ENCODE measurements around the gene PITPNM1. TPM values are rescaled to one million over a fixed set of nuclear protein-coding genes. Genes with fewer than 3 reads are reported as not detected.

Gene PITPNM1
- total and polyA plus RNA-seq, 2 donors (not counting 1 experiment from before 2014, with no cell fraction given), result 4.7 to 10.2 TPM

- TF ChIP-seq CTCF (conservative IDR thresholded peaks at IDR 0.05 in 1 of 2, IDR thresholded peaks at IDR 0.05 in 1 of 2; ENCODE audit: low read depth in 1 of 2, low read length in 2 of 2), result no peak
- TF ChIP-seq EZH2 (IDR thresholded peaks at IDR 0.05; ENCODE audit: low read length, missing control alignments), result no peak
- Histone ChIP-seq H3K79me2 (ENCODE audit: control insufficient read depth, insufficient read depth, low read length) (no peaks in the 10 kb centered on the region), H3K4me2 (ENCODE audit: extremely low read depth, insufficient read depth, low read length) (no peak overlapping the region), H3K9me3 (ENCODE audit: control insufficient read depth, insufficient read depth, low read depth, low read length) (no peaks in the 10 kb centered on the region), H2AFZ (ENCODE audit: low read length) (no peak overlapping the region), H3K9ac (ENCODE audit: insufficient read depth, low read length) (no peak overlapping the region), H3K27ac (ENCODE audit: insufficient read depth, low read length) (no peak overlapping the region), H3K36me3 (ENCODE audit: control insufficient read depth, insufficient read depth, low read length) (peaks cover 9% of the 10 kb centered on the region), H3K4me1 (ENCODE audit: control insufficient read depth, extremely low read depth, insufficient read depth, low read length) (no peaks in the 10 kb centered on the region), H3K27me3 (ENCODE audit: control insufficient read depth, insufficient read depth, low read length) (no peaks in the 10 kb centered on the region), H3K4me3 (replicated peaks in 1 of 4; ENCODE audit: control extremely low read depth in 1 of 4, insufficient read depth in 1 of 4, low read depth in 3 of 4, low read length in 4 of 4) (no peak overlapping the region), H4K20me1 (ENCODE audit: control insufficient read depth, extremely low read depth, insufficient read depth, low read length) (no peaks in the 10 kb centered on the region)
- DNase-seq (ENCODE audit: low read depth in 2 of 2), result no peak
These were observed 12.2 kb downstream of the PITPNM1 start for GRCh38 chr11:67492801-67493547.

GRCh38 chr11:67492069-67492727 is 13.0 kb downstream of the PITPNM1 start:
- Histone ChIP-seq H2AFZ (ENCODE audit: low read length) (no peak overlapping the region), H3K9ac (ENCODE audit: insufficient read depth, low read length) (no peak overlapping the region), H3K27me3 (ENCODE audit: control insufficient read depth, insufficient read depth, low read length) (no peaks in the 10 kb centered on the region), H3K27ac (ENCODE audit: insufficient read depth, low read length) (no peak overlapping the region), H3K4me2 (ENCODE audit: extremely low read depth, insufficient read depth, low read length) (no peak overlapping the region), H3K4me1 (ENCODE audit: control insufficient read depth, extremely low read depth, insufficient read depth, low read length) (no peaks in the 10 kb centered on the region), H3K4me3 (replicated peaks in 1 of 4; ENCODE audit: control extremely low read depth in 1 of 4, insufficient read depth in 1 of 4, low read depth in 3 of 4, low read length in 4 of 4) (no peak overlapping the region), H3K9me3 (ENCODE audit: control insufficient read depth, insufficient read depth, low read depth, low read length) (no peaks in the 10 kb centered on the region), H4K20me1 (ENCODE audit: control insufficient read depth, extremely low read depth, insufficient read depth, low read length) (no peaks in the 10 kb centered on the region), H3K79me2 (ENCODE audit: control insufficient read depth, insufficient read depth, low read length) (no peaks in the 10 kb centered on the region), H3K36me3 (ENCODE audit: control insufficient read depth, insufficient read depth, low read length) (peaks cover 9% of the 10 kb centered on the region)
- no peak for TF ChIP-seq EZH2 (IDR thresholded peaks at IDR 0.05; ENCODE audit: low read length, missing control alignments)
- TF ChIP-seq CTCF (conservative IDR thresholded peaks at IDR 0.05 in 1 of 2, IDR thresholded peaks at IDR 0.05 in 1 of 2; ENCODE audit: low read depth in 1 of 2, low read length in 2 of 2), result no peak
- no peak for DNase-seq (ENCODE audit: low read depth in 2 of 2)

- H3K27me3 ChIP-seq (ENCODE audit: control insufficient read depth, insufficient read depth, low read length), result no peaks in the 10 kb centered on the region
- H4K20me1 ChIP-seq (ENCODE audit: control insufficient read depth, extremely low read depth, insufficient read depth, low read length), result no peaks in the 10 kb centered on the region
- no peaks in the 10 kb centered on the region for H3K4me1 ChIP-seq (ENCODE audit: control insufficient read depth, extremely low read depth, insufficient read depth, low read length)
- no peak overlapping the region for H3K4me2 ChIP-seq (ENCODE audit: extremely low read depth, insufficient read depth, low read length)
- no peaks in the 10 kb centered on the region for H3K9me3 ChIP-seq (ENCODE audit: control insufficient read depth, insufficient read depth, low read depth, low read length)
- TF ChIP-seq CTCF (conservative IDR thresholded peaks at IDR 0.05 in 1 of 2, IDR thresholded peaks at IDR 0.05 in 1 of 2; ENCODE audit: low read depth in 1 of 2, low read length in 2 of 2) (no peak), EZH2 (IDR thresholded peaks at IDR 0.05; ENCODE audit: low read length, missing control alignments) (no peak)
- no peak overlapping the region for H3K9ac ChIP-seq (ENCODE audit: insufficient read depth, low read length)
- H3K36me3 ChIP-seq (ENCODE audit: control insufficient read depth, insufficient read depth, low read length), result peaks cover 9% of the 10 kb centered on the region
- H2AFZ ChIP-seq (ENCODE audit: low read length), result no peak overlapping the region
- H3K27ac ChIP-seq (ENCODE audit: insufficient read depth, low read length), result no peak overlapping the region
- no peak for DNase-seq (ENCODE audit: low read depth in 2 of 2)
- H3K79me2 ChIP-seq (ENCODE audit: control insufficient read depth, insufficient read depth, low read length), result no peaks in the 10 kb centered on the region
- no peak overlapping the region for H3K4me3 ChIP-seq (replicated peaks in 1 of 4; ENCODE audit: control extremely low read depth in 1 of 4, insufficient read depth in 1 of 4, low read depth in 3 of 4, low read length in 4 of 4)
These were observed 13.7 kb downstream of the PITPNM1 start for GRCh38 chr11:67491276-67492068.

Data from fibroblast of lung (primary cell).